H1 (cell line): ENCODE data around the gene NPTN. TPM values are rescaled to one million over a fixed set of nuclear protein-coding genes. Genes with fewer than 3 reads are reported as not detected.

Source experiments
- CTCF ChIA-PET: fragments of 300-600 bp; sonication (Branson Sonifier 250); formaldehyde crosslinking; loops from one replicate; lab custom pipeline; 2021; ENCODE audit not compliant: partially characterized antibody; lab: Charles Lee
- POLR2A ChIA-PET: fragments of 300-600 bp; sonication (Branson Sonifier 250); formaldehyde crosslinking; loops from one replicate; lab custom pipeline; 2021; ENCODE audit warnings: inconsistent platforms; ENCODE audit not compliant: partially characterized antibody; lab: Charles Lee
- DNase-seq, 2 experiments: peaks; one replicate each; pipeline versions ENCODE4 v3.0.0 to v3.0.0-alpha.2; 2010 to 2022; ENCODE audit warnings: low spot score in 2 of 2, low read depth in 1 of 2, mixed read lengths in 1 of 2
- FAIRE-seq: peaks from 2 replicates; lab custom pipeline; 2011; peaks lifted over from hg19 to GRCh38; lab: Jason Lieb, UNC
- H2AFZ ChIP-seq: 2 replicates; pipeline ENCODE4 v1.8.1; 2012; ENCODE audit warnings: low read length, inconsistent platforms
- H2AK5ac ChIP-seq: 2 replicates; pipeline ENCODE4 v1.6.1; 2013; ENCODE audit warnings: low read depth, low read length
- H2BK120ac ChIP-seq: replicated peaks from 2 replicates; pipeline ENCODE3; 2013; ENCODE audit warnings: low read depth, low read length, inconsistent platforms
- H2BK12ac ChIP-seq: 2 replicates; pipeline ENCODE4 v1.6.1; 2013; ENCODE audit warnings: low read depth, low read length
- H2BK15ac ChIP-seq: 2 replicates; pipeline ENCODE4 v1.6.1; 2013; ENCODE audit warnings: low read length
- H2BK20ac ChIP-seq: 2 replicates; pipeline ENCODE4 v1.6.1; 2013; ENCODE audit warnings: low read length
- H2BK5ac ChIP-seq: 2 replicates; pipeline ENCODE4 v1.6.1; 2013; ENCODE audit warnings: low read depth, low read length
- H3K14ac ChIP-seq: 2 replicates; pipeline ENCODE4 v1.6.1; 2013; ENCODE audit warnings: inconsistent platforms; ENCODE audit not compliant: insufficient read length
- H3K18ac ChIP-seq: 2 replicates; pipeline ENCODE4 v1.6.1; 2013; ENCODE audit warnings: low read length; ENCODE audit errors: extremely low read depth
- H3K23ac ChIP-seq: 2 replicates; pipeline ENCODE4 v1.6.1; 2013; ENCODE audit warnings: inconsistent platforms; ENCODE audit not compliant: insufficient read length
- H3K23me2 ChIP-seq: 2 replicates; pipeline ENCODE4 v1.6.1; 2013; ENCODE audit warnings: low read depth, low read length
- H3K27ac ChIP-seq: 2 replicates; pipeline ENCODE4 v1.6.1; 2011; ENCODE audit warnings: low read depth, low read length, inconsistent platforms
- H3K27me3 ChIP-seq, 4 experiments: replicated peaks in 1 of 4; 1 replicate in 1 of 4; 2 replicates in 3 of 4; pipeline versions ENCODE4 v1.6.1 to v1.8.1; 2011 to 2013; ENCODE audit warnings: low read length in 3 of 4, mild to moderate bottlenecking in 3 of 4, inconsistent platforms in 2 of 4, mixed read lengths in 2 of 4, moderate library complexity in 1 of 4; ENCODE audit not compliant: control insufficient read depth in 3 of 4, insufficient read depth in 3 of 4; ENCODE audit errors: extremely low read depth in 1 of 4
- H3K36me3 ChIP-seq, 4 experiments: 2 replicates each; pipeline versions ENCODE4 v1.6.1 to v1.8.1; 2011 to 2013; ENCODE audit warnings: mild to moderate bottlenecking in 4 of 4, low read length in 3 of 4, moderate library complexity in 2 of 4, control low read depth in 1 of 4, inconsistent platforms in 1 of 4; ENCODE audit not compliant: insufficient read depth in 4 of 4, control insufficient read depth in 2 of 4
- H3K4ac ChIP-seq: replicated peaks from 2 replicates; pipeline ENCODE3; 2013; ENCODE audit warnings: low read length, low read depth, mixed read lengths, inconsistent platforms; ENCODE audit not compliant: insufficient read length
- H3K4me1 ChIP-seq, 4 experiments: replicated peaks in 1 of 4; 1 replicate in 1 of 4; 2 replicates in 3 of 4; pipeline versions ENCODE4 v1.6.1 to v1.8.1; 2011 to 2013; ENCODE audit warnings: low read length in 3 of 4, inconsistent platforms in 2 of 4, mixed read lengths in 1 of 4; ENCODE audit not compliant: insufficient read depth in 4 of 4, control insufficient read depth in 3 of 4
- H3K4me2 ChIP-seq, 2 experiments: 2 replicates each; pipeline versions ENCODE4 v1.6.1 to v1.8.1; 2011 to 2013; ENCODE audit warnings: low read depth in 2 of 2, low read length in 2 of 2, control low read depth in 1 of 2, inconsistent platforms in 1 of 2, mild to moderate bottlenecking in 1 of 2; ENCODE audit not compliant: insufficient read depth in 1 of 2
- H3K4me3 ChIP-seq, 4 experiments: fragments of 200-600, 300-600 bp in 1 of 4; sonication (generic), shearing (Covaris generic), sonication (Bioruptor Twin) in 1 of 4; 2 replicates each; pipeline versions ENCODE4 v1.5.1 to v1.8.1; 2011 to 2016; ENCODE audit warnings: low read length in 4 of 4, low read depth in 3 of 4, control low read depth in 2 of 4, inconsistent platforms in 2 of 4, mild to moderate bottlenecking in 2 of 4, mixed read lengths in 1 of 4, moderate library complexity in 1 of 4; ENCODE audit not compliant: insufficient read depth in 2 of 4; ENCODE audit errors: extremely low read depth in 1 of 4
- H3K56ac ChIP-seq: replicated peaks from 2 replicates; pipeline ENCODE3; 2013; ENCODE audit warnings: low read depth, mild to moderate bottlenecking, mixed read lengths, low read length, inconsistent platforms; ENCODE audit not compliant: insufficient read length
- H3K79me1 ChIP-seq: 2 replicates; pipeline ENCODE4 v1.6.1; 2013; ENCODE audit warnings: low read depth, low read length, control low read depth
- H3K79me2 ChIP-seq, 2 experiments: 2 replicates each; pipeline versions ENCODE4 v1.6.1 to v1.8.1; 2012 to 2013; ENCODE audit warnings: low read length in 2 of 2, mild to moderate bottlenecking in 2 of 2, inconsistent platforms in 1 of 2; ENCODE audit not compliant: insufficient read depth in 2 of 2, control insufficient read depth in 1 of 2
- H3K9ac ChIP-seq, 4 experiments: replicated peaks in 1 of 4; 1 replicate in 1 of 4; 2 replicates in 3 of 4; pipeline versions ENCODE4 v1.6.1 to v1.8.1; 2011 to 2013; ENCODE audit warnings: low read depth in 3 of 4, low read length in 3 of 4, control low read depth in 2 of 4, mild to moderate bottlenecking in 2 of 4, moderate library complexity in 2 of 4, inconsistent platforms in 1 of 4; ENCODE audit errors: extremely low read depth in 1 of 4
- H3K9me3 ChIP-seq, 2 experiments: 2 replicates each; pipeline versions ENCODE4 v1.6.1 to v1.8.1; 2012 to 2013; ENCODE audit warnings: mild to moderate bottlenecking in 2 of 2, moderate library complexity in 2 of 2, control low read depth in 1 of 2, inconsistent platforms in 1 of 2, low read depth in 1 of 2, low read length in 1 of 2, mixed read lengths in 1 of 2; ENCODE audit not compliant: insufficient read depth in 2 of 2
- H4K20me1 ChIP-seq, 2 experiments: replicated peaks in 1 of 2; 2 replicates each; pipeline versions ENCODE3 to v1.8.1; 2011 to 2013; ENCODE audit warnings: inconsistent platforms in 2 of 2, low read length in 2 of 2, mild to moderate bottlenecking in 1 of 2; ENCODE audit not compliant: insufficient read depth in 2 of 2, control insufficient read depth in 1 of 2
- H4K5ac ChIP-seq: 2 replicates; pipeline ENCODE4 v1.6.1; 2013; ENCODE audit warnings: low read length, low read depth, mixed read lengths, inconsistent platforms; ENCODE audit not compliant: insufficient read length
- H4K8ac ChIP-seq: 2 replicates; pipeline ENCODE4 v1.8.0; 2013; ENCODE audit warnings: mild to moderate bottlenecking, moderate library complexity, low read length, inconsistent platforms; ENCODE audit not compliant: insufficient read depth; ENCODE audit errors: extremely low read depth
- H4K91ac ChIP-seq: replicated peaks from 2 replicates; pipeline ENCODE3; 2013; ENCODE audit warnings: low read length, mixed read lengths, inconsistent platforms; ENCODE audit not compliant: insufficient read length
- ASH2L ChIP-seq: fragments of 200-600, 300-600 bp; sonication (generic); IDR thresholded peaks from one replicate; pipeline ENCODE4 v1.7.1; 2017; ENCODE audit warnings: low read length
- BACH1 ChIP-seq: IDR thresholded peaks from 2 replicates; pipeline ENCODE4 v1.6.1; 2012; ENCODE audit warnings: low read length, improper control_type of control experiment
- BCL11A ChIP-seq, 2 experiments: IDR thresholded peaks; one replicate each; pipeline ENCODE4 v1.6.1; 2011; ENCODE audit warnings: low read depth in 2 of 2, low read length in 2 of 2, mild to moderate bottlenecking in 2 of 2
- HDAC2 ChIP-seq, 2 experiments: fragments of 300-600 bp in 1 of 2; sonication (generic) in 1 of 2; IDR thresholded peaks; 2 replicates each; pipeline ENCODE4 v1.6.1; 2011 to 2012; ENCODE audit warnings: low read depth in 2 of 2, low read length in 2 of 2, mild to moderate bottlenecking in 2 of 2, moderate library complexity in 2 of 2, borderline replicate concordance in 1 of 2, inconsistent platforms in 1 of 2
- HDAC6 ChIP-seq: IDR thresholded peaks from one replicate; pipeline ENCODE4 v1.7.1; 2012; ENCODE audit warnings: low read depth, mild to moderate bottlenecking, inconsistent platforms, low read length, moderate library complexity
- KDM5A ChIP-seq: fragments of 200-600 bp; IDR thresholded peaks from 2 replicates; pipeline ENCODE4 v1.7.1; 2012; ENCODE audit warnings: mild to moderate bottlenecking, low read length, inconsistent platforms, mixed read lengths
- NRF1 ChIP-seq: IDR thresholded peaks from 2 replicates; pipeline ENCODE4 v1.6.1; 2011; ENCODE audit warnings: mild to moderate bottlenecking, low read depth, low read length, improper control_type of control experiment
- PHF8 ChIP-seq: fragments of 200-600 bp; sonication (generic); conservative IDR thresholded peaks from 2 replicates; pipeline ENCODE4 v1.7.1; 2012; ENCODE audit warnings: low read depth, mild to moderate bottlenecking, inconsistent platforms, low read length, moderate library complexity
- POLR2AphosphoS5 ChIP-seq: IDR thresholded peaks from 2 replicates; pipeline ENCODE4 v1.6.1; 2011; ENCODE audit warnings: low read depth, low read length
- POU5F1 ChIP-seq: IDR thresholded peaks from 2 replicates; pipeline ENCODE4 v1.6.1; 2011; ENCODE audit warnings: low read depth, mild to moderate bottlenecking, low read length, moderate library complexity
- RXRA ChIP-seq: IDR thresholded peaks from 2 replicates; pipeline ENCODE4 v1.6.1; 2011; ENCODE audit warnings: low read depth, mild to moderate bottlenecking, low read length, moderate library complexity; ENCODE audit not compliant: insufficient read depth
- SAP30 ChIP-seq: fragments of 300-600 bp; sonication (generic); IDR thresholded peaks from 2 replicates; pipeline ENCODE4 v1.7.1; 2012; ENCODE audit warnings: low read length, moderate library complexity, mild to moderate bottlenecking, inconsistent platforms; ENCODE audit not compliant: insufficient read depth, insufficient replicate concordance
- SRF ChIP-seq: IDR thresholded peaks from 2 replicates; pipeline ENCODE4 v1.6.1; 2011; ENCODE audit warnings: mild to moderate bottlenecking, low read depth, low read length, moderate library complexity
- ZNF274 ChIP-seq: IDR thresholded peaks from 2 replicates; pipeline ENCODE4 v1.7.0; 2012; ENCODE audit warnings: low read length, borderline replicate concordance; ENCODE audit errors: extremely low read depth
- WGBS, 2 experiments: shearing (Covaris generic) in 1 of 2; methylation state at CpG; one replicate each; pipeline versions ENCODE4 v1.1.6 to v1.1.7; 2013 to 2015; ENCODE audit warnings: low lambda C conversion rate in 2 of 2, mixed read lengths in 2 of 2, inconsistent platforms in 1 of 2, low coverage in 1 of 2, missing lambda C conversion rate in 1 of 2; ENCODE audit not compliant: insufficient replicate concordance in 2 of 2, insufficient coverage in 1 of 2, insufficient read length in 1 of 2; ENCODE audit errors: extremely low coverage in 1 of 2, missing lambda C conversion rate in 1 of 2; 5-methylcytosine and 5-hydroxymethylcytosine counted together
- polyA plus RNA-seq, 7 experiments: library from polyadenylated mRNA; depleted of rRNA in 3 of 7; stranded (reverse) in 5 of 7; unstranded in 2 of 7; fragments of >200 nt in 5 of 7; fragments of 200-250 nt in 2 of 7; gene quantifications; 1 replicate in 5 of 7; 2 replicates in 1 of 7; 4 replicates in 1 of 7; pipeline versions ENCODE4 v1.2.1 to v1.2.3, GENCODE V29; 2011 to 2013; ENCODE audit warnings: missing spikeins in 2 of 7, mixed read lengths in 2 of 7
- total RNA-seq: library from RNA; stranded (reverse); fragmentation: NEBNext Ultra II Directional; extraction: Animal tissue kit (Norgen Biotek cat#: 25700); gene quantifications from 2 replicates; pipeline ENCODE4 v1.2.1, GENCODE V29; 2021
- TF ChIP-seq, protein P1 (sequence below): IDR thresholded peaks from 2 replicates; pipeline ENCODE4 v1.6.1; 2012; ENCODE audit warnings: inconsistent platforms

The NPTN gene
- total and polyA plus RNA-seq, 2 of the 8 experiments (the other 6 are each of a cell fraction or from before 2014, with no cell fraction given), result 67.0 to 113 TPM

DNA sequence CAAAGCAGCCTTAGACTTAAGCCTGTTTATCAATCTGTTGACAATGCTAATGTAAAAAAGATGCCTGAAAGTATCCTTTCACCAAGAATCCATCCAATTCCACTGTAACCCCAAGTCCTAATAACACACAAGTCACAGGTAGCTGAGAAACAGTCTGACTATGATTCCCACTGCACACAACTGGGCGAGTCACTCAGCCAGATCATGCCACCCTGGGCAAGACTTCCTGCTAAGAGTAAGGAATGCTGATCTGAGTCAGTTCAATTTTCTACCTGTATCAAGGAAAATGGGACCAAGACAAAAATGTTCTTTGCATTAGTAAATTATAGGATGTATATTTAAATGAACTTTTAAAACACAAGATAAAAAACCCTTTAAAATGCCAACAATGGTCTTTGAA is 33.3 kb downstream of the NPTN start:
- Histone ChIP-seq H3K23ac (no peak overlapping the region), H2BK12ac (no peak overlapping the region), H3K79me1 (peaks cover 25% of the 10 kb centered on the region), H3K14ac (no peak overlapping the region), H3K4ac (no peak overlapping the region), H3K79me2 (peaks cover 14 to 100% of the 10 kb centered on the region in 2 experiments), H4K8ac (no peak overlapping the region), H2AK5ac (no peak overlapping the region), H2BK15ac (no peak overlapping the region), H3K18ac (no peak overlapping the region), H2BK5ac (no peak overlapping the region), H3K36me3 (no peaks in the 10 kb centered on the region; a peak in 1 of 8 replicates), H3K4me3 (no peak overlapping the region), H2BK120ac (no peak overlapping the region), H3K4me1 (peaks cover 14 to 29% (median 24%) of the 10 kb centered on the region in 4 experiments), H3K56ac (no peak overlapping the region), H2BK20ac (no peak overlapping the region), H4K91ac (no peak overlapping the region), H3K4me2 (no peak overlapping the region), H3K9ac (no peak overlapping the region), H3K9me3 (no peaks in the 10 kb centered on the region), H3K27ac (no peak overlapping the region), H3K27me3 (no peaks in the 10 kb centered on the region), H4K5ac (no peak overlapping the region), H4K20me1 (peaks cover 20 to 41% of the 10 kb centered on the region in 2 experiments), H2AFZ (no peak overlapping the region), H3K23me2 (no peaks in the 10 kb centered on the region; the same call in 1 of the 2 replicates)
- FAIRE-seq (no peak), DNase-seq (no peak)
- CTCF ChIA-PET, result interaction anchor here (0.7 to 1.7 kb wide), 3 partner anchors 37 to 281 kb away, joined by 3 read pairs; no protein-coding TSS in a partner anchor
- WGBS, 2 experiments, result 79% methylated on average over 1 of the region's 1 CpG; no CpG with 5 or more reads in 1 of the 2 experiments
- POLR2A ChIA-PET, result no interaction called here
- no peak for TF ChIP-seq HDAC6
- no peak for TF ChIP-seq BACH1
- TF ChIP-seq HDAC2 (IDR thresholded peaks at IDR 0.05; ENCODE audit: borderline replicate concordance in 1 of 2, low read depth in 2 of 2, low read length in 2 of 2), result no peak
- TF ChIP-seq PHF8, result no peak
- no peak for TF ChIP-seq RXRA
- no peak for TF ChIP-seq ZNF274
- TF ChIP-seq NRF1, result no peak
- no peak for TF ChIP-seq SAP30
- TF ChIP-seq SRF, result no peak
- TF ChIP-seq POU5F1, result no peak
- no peak for TF ChIP-seq BCL11A (IDR thresholded peaks at IDR 0.05; ENCODE audit: low read depth in 2 of 2, low read length in 2 of 2)
- TF ChIP-seq KDM5A, result no peak
- TF ChIP-seq, protein P1, sequence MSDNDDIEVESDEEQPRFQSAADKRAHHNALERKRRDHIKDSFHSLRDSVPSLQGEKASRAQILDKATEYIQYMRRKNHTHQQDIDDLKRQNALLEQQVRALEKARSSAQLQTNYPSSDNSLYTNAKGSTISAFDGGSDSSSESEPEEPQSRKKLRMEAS, result no peak
- TF ChIP-seq POLR2AphosphoS5, result no peak
- TF ChIP-seq ASH2L, result no peak
